ENCODE measurements around the gene LPCAT4.
"Not testable (repeated sequence)": the region's sequence is repeated elsewhere in the genome, so short reads cannot be mapped to it uniquely, and the experiment has no call there.

LPCAT4 gene, protein sequence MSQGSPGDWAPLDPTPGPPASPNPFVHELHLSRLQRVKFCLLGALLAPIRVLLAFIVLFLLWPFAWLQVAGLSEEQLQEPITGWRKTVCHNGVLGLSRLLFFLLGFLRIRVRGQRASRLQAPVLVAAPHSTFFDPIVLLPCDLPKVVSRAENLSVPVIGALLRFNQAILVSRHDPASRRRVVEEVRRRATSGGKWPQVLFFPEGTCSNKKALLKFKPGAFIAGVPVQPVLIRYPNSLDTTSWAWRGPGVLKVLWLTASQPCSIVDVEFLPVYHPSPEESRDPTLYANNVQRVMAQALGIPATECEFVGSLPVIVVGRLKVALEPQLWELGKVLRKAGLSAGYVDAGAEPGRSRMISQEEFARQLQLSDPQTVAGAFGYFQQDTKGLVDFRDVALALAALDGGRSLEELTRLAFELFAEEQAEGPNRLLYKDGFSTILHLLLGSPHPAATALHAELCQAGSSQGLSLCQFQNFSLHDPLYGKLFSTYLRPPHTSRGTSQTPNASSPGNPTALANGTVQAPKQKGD

DNA sequence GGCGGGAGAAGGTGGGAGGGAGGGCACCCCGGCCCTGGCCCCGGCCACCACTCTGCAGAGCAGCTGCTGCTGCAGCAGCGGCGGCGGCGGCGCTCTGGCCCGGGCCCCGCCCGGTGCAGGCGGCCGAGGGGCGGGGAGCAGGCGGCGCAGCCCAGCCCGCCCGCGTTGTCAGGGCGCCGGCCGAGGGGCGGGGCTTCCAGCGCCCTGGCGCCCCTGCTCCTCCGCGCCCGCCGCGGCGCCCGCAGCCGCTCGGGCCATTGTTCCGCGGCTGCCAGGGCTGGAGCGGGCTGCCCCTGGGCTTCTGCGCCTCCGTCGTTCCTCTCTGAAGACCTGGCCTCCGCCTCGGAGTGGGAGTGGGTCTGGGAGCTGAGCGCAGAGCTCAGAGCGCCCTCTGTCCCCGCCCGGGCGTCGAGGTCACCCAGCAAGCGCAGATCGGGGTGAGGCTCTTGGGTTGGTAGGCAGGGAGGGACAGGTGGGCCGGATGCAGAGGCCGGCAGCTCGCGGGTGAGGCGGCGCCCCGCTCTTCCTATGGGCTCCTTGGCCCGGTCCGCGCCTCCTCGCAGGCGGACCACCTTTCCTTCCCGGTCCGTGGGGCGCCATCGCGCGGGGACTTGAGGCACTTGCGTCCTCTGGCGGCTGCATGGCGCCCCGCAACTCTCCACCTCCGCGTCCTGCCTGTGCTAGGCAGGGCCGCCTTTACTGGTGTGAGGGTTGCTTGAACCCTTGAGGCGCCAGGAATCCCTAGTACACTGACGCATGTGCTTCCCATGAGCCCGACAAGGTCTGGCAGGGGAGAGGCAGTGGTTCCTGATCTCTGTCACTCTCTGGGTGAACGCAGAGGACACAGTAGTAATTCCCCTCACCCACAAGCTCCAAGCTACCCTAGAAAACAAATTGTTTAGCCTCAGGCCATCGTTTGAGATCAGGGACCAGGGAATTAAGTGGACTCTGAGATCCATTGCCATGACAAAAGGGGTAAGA is at the start of gene LPCAT4:
LPCAT4 (minus strand) TSS at position 96 of the 981 bp plus-strand sequence. CDS start 96 bp downstream, outside the sequence.
- peak; percentile 91 for DNase-seq

DNA sequence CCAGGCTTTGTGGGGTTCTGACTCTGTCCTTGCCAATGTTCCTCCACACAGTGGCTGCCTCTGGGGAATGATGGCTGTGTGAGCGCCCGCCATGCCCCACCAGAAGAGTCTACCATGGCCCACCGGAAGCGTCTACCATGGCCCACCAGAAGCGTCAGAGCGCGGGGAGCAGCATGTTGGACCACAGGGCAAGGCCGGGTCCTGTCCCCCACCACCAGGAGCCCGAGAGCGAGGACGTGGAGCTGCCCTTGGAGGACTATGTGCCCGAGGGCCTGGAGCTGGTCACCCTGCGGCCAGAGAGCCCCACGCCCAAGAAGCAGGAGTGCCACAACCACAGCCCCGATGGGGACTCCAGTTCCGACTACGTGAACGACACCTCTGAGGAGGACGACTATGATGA is 42.5 kb upstream of the LPCAT4 start:
- DNase-seq = not testable (repeated sequence)

DNA sequence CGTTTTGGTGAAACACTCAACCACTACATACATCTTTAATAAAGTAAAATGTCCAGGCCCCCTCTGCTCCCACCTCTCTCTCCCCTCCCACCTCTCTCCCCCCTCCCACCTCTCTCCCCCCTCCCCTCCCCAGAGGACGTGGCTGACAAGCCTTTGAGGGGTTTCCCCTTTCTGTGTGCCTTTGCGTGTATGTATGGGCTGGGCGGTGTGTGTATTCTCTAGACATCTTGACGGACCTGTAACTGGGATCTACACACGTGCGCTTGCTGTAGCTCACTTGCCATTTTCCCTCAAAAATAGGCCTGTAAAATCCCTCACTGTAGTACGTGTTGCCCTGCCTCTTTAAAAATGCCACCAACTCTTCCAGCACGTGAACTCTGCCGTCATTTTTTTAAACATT is 42.0 kb upstream of the LPCAT4 start:
- DNase-seq = not testable (repeated sequence)

DNA sequence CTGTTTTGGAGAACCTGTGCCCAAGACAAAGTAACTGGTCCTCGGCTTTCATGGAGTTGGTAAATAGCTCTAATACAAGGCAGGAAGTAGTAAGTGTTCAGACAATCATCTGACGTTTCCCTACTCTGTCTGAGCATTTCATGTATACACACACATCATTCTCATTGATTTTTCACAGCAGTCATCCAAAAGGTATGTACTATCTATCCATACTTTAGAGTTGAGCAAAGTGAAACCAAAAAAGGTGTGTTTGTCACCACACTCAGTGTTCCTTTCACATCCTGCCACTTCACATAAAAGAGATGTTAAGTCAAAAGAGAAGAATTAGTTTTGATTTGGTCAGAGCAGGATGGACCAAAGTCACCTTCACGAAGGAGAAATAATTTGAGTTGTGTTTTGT is 36.9 kb upstream of the LPCAT4 start:
- not testable (repeated sequence) for DNase-seq

DNA sequence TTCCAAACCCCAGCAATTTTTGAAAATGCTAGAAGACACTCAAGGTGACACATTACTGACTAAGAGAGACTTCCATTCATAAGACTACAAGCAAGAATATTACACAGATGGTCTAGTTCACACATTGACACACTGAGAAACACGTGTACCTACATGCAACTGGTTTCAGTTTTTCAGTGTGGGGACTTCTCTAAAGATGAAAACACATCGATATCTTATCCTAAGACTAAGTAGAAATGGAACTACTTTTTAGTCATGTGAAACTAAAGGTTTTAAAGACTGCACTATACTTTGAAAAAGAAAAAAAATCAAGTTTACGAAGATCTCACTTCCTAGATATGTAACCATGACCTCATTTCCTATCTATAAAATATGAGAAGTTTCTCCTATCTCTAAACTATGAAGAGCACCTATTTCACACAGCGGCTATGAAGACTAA is 36.2 kb upstream of the LPCAT4 start:
- DNase-seq = peak in 1 of 2 donors; percentile 2

- not testable (repeated sequence) for DNase-seq
These were observed 30.8 kb upstream of the LPCAT4 start for GRCh38 chr15:34397637-34398259.

DNA sequence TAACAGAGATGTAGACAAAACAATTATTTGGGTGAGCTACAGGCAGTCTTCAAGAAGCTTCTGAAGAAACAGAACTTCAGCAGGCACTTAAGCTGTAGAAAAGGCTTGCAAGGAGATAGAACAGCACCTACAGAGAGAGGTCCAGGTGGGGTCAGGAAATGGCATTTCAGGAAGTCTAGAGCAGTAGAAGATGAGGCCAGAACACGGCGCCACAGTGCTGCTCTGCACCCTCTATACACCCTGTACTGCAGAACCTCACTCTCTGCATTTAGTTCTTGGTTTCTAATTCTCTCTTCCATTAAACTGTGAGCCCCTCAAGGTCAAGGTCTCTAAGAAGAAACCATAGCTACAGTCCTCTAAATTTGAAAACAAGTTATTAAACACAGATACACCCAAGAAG is 26.0 kb upstream of the LPCAT4 start:
- DNase-seq = not testable (repeated sequence)

DNA sequence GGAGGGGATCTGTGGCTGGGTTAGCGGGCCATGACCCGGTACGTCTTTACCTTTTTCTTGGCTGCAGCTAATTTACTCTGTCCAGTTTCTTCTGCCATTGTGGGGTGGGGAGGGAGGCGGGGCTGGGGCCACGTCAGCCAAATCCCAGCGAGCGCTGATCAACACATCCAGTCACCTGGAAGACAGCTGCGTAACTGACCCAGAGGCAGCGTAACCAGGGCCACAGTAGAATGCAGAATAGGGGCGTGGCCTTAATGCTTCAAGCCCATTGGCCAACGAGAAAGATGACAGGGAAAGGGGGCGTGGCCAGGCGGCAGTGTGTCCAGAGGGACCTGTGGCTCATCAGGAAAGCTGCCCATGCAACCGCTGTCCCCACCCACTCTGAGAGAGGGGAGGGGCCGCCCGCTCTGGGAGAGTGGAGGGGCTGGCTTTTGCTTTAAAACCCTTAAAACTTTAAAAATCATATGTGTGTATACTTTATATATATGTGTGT is 22.6 kb upstream of the LPCAT4 start:
- not testable (repeated sequence) for DNase-seq

DNA sequence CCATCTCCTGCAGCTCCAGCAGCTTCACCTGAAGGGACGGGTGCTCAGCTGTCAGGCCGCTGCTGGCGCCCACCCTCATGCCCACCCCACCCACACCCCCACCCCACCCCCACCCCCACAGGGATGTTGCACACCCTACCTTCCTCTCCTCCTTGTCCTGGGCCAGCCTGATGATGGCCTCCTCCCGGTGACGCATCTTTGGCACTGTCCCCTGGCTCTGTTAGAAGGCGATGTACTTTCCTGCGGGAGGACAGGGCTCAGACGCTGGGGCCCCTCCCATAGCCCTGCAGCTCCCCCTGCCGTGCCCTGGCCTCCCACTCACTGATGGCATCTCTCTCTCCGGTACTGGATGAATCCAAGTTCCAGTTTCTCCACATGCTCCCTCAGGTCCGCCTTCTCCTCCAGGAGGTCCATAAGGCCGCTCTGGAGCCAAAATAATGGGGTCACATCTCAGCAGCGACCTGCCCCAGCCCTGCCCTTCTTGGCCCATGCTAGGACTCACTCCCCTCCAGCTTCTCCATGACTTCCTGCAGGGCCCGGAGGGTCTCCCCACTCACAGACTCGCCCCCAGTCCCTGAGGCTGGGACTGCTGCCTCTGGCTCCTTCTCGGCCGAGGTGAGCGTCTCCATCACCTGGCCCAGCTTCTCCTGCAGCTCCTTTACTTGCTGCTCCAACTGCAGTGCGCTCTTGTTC is 15.0 kb upstream of the LPCAT4 start:
- not testable (repeated sequence) for DNase-seq

GRCh38 chr15:34380491-34380890 is 13.5 kb upstream of the LPCAT4 start:
- not testable (repeated sequence) for DNase-seq

GRCh38 chr15:34376856-34377255 is 9.9 kb upstream of the LPCAT4 start:
- no peak for DNase-seq

- not testable (repeated sequence) for DNase-seq
These were observed 8.5 kb upstream of the LPCAT4 start for GRCh38 chr15:34375541-34375940.

- DNase-seq = no peak
These were observed 7.8 kb upstream of the LPCAT4 start for GRCh38 chr15:34374816-34375215.

DNA sequence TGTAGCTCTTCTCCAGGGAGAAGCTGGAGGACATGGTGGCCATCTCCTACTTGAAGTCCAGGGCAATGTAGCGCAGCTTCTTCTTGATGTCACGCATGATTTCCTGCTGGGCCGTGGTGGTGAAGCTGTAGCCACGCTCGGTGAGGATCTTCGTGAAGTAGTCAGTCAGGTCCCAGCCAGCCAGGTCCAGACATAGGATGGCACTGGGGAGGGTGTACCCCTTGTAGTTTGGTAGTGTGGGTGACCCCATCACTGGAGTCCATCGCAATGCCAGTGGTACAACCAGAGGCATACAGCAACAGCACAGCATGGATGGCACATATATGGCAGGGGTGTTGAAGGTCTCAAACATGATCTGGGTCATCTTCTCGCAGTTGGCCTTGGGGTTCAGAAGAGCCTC is 7.0 kb upstream of the LPCAT4 start:
- DNase-seq = no peak

- no peak for DNase-seq
These were observed 3.6 kb upstream of the LPCAT4 start for GRCh38 chr15:34370643-34371042.

DNA sequence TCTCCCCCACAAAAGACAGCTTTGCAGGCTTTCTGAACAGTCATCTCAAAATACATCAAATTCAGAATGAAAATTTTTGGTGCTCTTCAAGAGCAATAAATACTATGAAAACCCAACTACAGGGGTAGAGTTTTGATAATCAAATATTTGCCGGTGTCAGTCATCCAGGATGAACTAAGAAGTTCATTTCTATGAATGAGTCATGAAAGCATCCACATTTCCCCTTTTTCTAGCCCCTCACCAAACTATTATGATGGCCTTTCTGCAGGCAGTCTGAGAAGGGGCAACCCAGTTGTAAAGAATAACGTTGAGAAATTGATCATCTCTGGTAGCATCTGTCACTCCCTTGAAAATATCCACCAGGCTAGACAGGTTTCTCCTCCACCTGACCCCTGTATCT is 3.1 kb upstream of the LPCAT4 start:
- no peak for DNase-seq

GRCh38 chr15:34366271-34367065 is 528 bp downstream of the LPCAT4 start:
- peak; percentile 20 to 47 for DNase-seq

DNA sequence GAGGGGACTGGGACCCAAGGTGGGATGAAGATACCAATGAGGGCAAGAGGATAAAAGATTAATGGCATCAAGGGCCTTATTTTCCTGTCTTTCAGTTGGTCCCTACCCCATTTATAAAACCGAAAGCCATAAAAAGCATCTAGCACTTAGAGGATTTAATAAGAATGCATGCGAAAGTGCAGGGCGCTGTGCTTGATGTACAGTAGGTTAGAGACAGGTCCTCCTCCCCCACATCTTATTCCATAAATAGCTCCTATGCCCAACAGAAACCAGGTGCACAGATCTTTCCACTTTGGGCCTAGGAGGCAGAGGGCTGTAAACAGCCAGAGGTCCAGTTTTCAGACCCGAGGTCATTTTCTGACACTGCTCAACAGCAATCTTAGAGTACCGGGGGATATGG is 1.2 kb downstream of the LPCAT4 start:
- DNase-seq = no peak

DNA sequence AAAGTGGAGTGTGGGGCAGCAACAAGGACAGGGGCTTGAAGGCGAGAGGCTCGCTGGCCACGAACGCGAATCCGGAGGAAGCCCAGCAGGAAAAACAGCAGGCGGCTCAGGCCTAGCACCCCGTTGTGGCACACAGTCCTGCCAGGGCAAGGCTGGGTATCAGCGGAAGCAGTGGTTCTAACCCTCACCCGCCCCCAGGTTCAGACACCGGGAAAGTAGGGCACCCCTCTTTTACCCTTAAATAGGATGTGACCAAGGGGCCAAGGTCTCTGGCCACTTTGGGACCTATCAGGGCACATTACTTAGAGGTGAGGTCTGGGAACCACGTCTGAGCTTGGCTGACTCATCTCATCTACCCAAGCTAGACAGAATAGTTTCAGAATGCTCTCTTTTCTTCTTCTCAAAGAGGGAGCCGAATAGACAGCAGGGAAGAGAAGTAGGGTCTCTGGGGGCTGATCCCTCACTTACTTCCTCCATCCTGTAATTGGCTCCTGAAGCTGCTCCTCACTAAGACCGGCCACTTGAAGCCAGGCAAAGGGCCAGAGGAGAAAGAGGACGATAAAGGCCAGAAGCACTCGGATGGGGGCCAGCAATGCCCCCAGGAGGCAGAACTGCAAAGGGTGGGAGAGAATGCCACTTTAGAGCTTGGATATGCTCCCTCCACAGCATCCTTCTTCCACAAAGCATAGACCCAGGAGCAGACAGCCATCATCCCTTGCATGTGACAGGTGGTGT is 1.7 kb downstream of the LPCAT4 start:
- no peak for DNase-seq

DNA sequence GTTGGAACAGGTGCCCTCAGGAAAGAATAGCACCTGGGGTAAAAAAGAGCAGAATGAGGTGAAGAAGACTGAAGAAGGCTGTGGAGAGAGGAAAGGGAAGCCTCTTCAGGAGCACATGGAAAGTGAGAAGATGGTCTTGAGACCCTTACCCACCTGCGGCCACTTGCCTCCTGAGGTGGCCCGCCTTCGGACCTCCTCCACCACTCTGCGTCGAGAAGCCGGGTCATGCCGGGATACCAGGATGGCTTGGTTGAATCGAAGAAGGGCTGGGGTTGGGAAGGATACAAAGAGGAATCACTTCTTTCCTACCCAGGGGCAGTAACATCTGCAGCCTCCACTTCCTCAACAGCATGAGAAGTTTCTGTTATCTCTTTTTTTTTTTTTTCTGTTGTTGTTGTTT is 3.0 kb downstream of the LPCAT4 start:
- DNase-seq = no peak
